GM23338 (cell line): ENCODE data around the gene CERS2.

Experiments used
- CTCF ChIP-seq, 2 experiments: fragments of 200-600 bp in 1 of 2; sonication (generic) in 1 of 2; conservative IDR thresholded peaks; 2 replicates each; pipeline versions ENCODE4 v1.5.1 to v1.6.1; 2016 to 2017; ENCODE audit warnings: antibody characterized with exemption in 2 of 2, low read depth in 2 of 2, mild to moderate bottlenecking in 2 of 2, moderate library complexity in 1 of 2
- EZH2 ChIP-seq: fragments of 200-600 bp; sonication (generic); IDR thresholded peaks from one replicate; pipeline ENCODE4 v1.8.0; 2017; ENCODE audit warnings: antibody characterized with exemption, mild to moderate bottlenecking, low read depth; ENCODE audit not compliant: unreplicated experiment
- POLR2AphosphoS5 ChIP-seq: IDR thresholded peaks from 2 replicates; pipeline ENCODE4 v1.6.1; 2016; ENCODE audit warnings: antibody characterized with exemption, low read depth
- REST ChIP-seq: IDR thresholded peaks from one replicate; pipeline ENCODE4 v1.6.1; 2018; ENCODE audit warnings: antibody characterized with exemption; ENCODE audit not compliant: unreplicated experiment
- ZNF114 ChIP-seq: fragments of 250-450 bp; sonication (Bioruptor Pico); IDR thresholded peaks from 2 replicates; pipeline ENCODE4 v1.5.0; 2020; ENCODE audit warnings: mild to moderate bottlenecking, moderate library complexity

GRCh38 chr1:150964164-150964489 lies 10.5 kb downstream of the CERS2 start:
- no peak for TF ChIP-seq CTCF (conservative IDR thresholded peaks at IDR 0.05; ENCODE audit: low read depth in 2 of 2)
- TF ChIP-seq EZH2 = no peak
- TF ChIP-seq REST = no peak
- no peak for TF ChIP-seq POLR2AphosphoS5
- TF ChIP-seq ZNF114 = no peak
